K562 (cell line): ENCODE data around the gene MID2. TPM values are rescaled to one million over a fixed set of nuclear protein-coding genes. Genes with fewer than 3 reads are reported as not detected.

Experiments used
- ATAC-seq: fragments of 200-7000 bp; cut with Tn5 transposase; 3 replicates; pipeline ENCODE4 v1.9.1; 2020; ENCODE audit warnings: moderate library complexity
- BruUV-seq: library from RNA; stranded (reverse); fragments of 400-500 nt; replicated peaks from 2 replicates; lab custom pipeline; 2021; lab: Mats Ljungman, UMichigan
- CTCF ChIA-PET: fragments of 300-600 bp; formaldehyde crosslinking; extraction: SDS; loops from one replicate; lab custom pipeline; 2021; ENCODE audit warnings: low intra/inter-chr PET ratio; lab: Yijun Ruan, JAX
- POLR2A ChIA-PET: fragments of 300-600, 350-650 bp; sonication (Branson Sonifier 250); formaldehyde crosslinking; extraction: SDS; loops from one replicate; lab custom pipeline; 2021; ENCODE audit warnings: antibody characterized with exemption, inconsistent platforms; lab: Yijun Ruan, JAX
- DNase-seq, 4 experiments: peaks; one replicate each; pipeline versions ENCODE4 v3.0.0 to v3.0.0-alpha.2; 2011 to 2018; ENCODE audit warnings: low spot score in 3 of 4, mixed read lengths in 3 of 4; ENCODE audit errors: extremely low read depth in 1 of 4
- FAIRE-seq: peaks from 2 replicates; lab custom pipeline; 2011; peaks lifted over from hg19 to GRCh38; lab: Jason Lieb, UNC
- H2AFZ ChIP-seq: 2 replicates; pipeline ENCODE4 v1.6.0; 2011; ENCODE audit warnings: low read depth, low read length, control low read depth, inconsistent platforms
- H3K27ac ChIP-seq: fragments of 200-600 bp; 3 replicates; pipeline ENCODE4 v1.8.0; 2011; ENCODE audit warnings: low read depth, mild to moderate bottlenecking, control low read depth, inconsistent platforms, low read length, moderate library complexity, mixed read lengths; ENCODE audit errors: extremely low read depth
- H3K27me3 ChIP-seq, 2 experiments: fragments of 300-600 bp in 1 of 2; 2 replicates in 1 of 2; 3 replicates in 1 of 2; pipeline versions ENCODE4 v1.6.0 to v1.8.0; 2011; ENCODE audit warnings: inconsistent platforms in 2 of 2, low read length in 2 of 2, mild to moderate bottlenecking in 1 of 2, mixed read lengths in 1 of 2, moderate library complexity in 1 of 2; ENCODE audit not compliant: control insufficient read depth in 2 of 2, insufficient read depth in 2 of 2
- H3K36me3 ChIP-seq: fragments of 300-600 bp; 3 replicates; pipeline ENCODE4 v1.8.0; 2011; ENCODE audit warnings: mild to moderate bottlenecking, low read length, inconsistent platforms; ENCODE audit not compliant: control insufficient read depth, insufficient read depth
- H3K4me1 ChIP-seq, 2 experiments: fragments of 200-600 bp in 1 of 2; replicated peaks in 1 of 2; 2 replicates in 1 of 2; 3 replicates in 1 of 2; pipeline versions ENCODE4 v1.5.1 to v1.8.0; 2011; ENCODE audit warnings: inconsistent platforms in 2 of 2, low read length in 2 of 2, mild to moderate bottlenecking in 1 of 2, mixed read lengths in 1 of 2, moderate library complexity in 1 of 2; ENCODE audit not compliant: control insufficient read depth in 2 of 2, insufficient read depth in 2 of 2
- H3K4me2 ChIP-seq: 2 replicates; pipeline ENCODE4 v1.6.1; 2011; ENCODE audit warnings: low read length, control low read depth, inconsistent platforms, mixed read lengths; ENCODE audit not compliant: insufficient read depth
- H3K4me3 ChIP-seq: fragments of 200-600 bp; sonication (generic), shearing (Covaris generic); 2 replicates; pipeline ENCODE4 v1.5.1; 2016; ENCODE audit warnings: control low read depth, inconsistent platforms
- H3K79me2 ChIP-seq: fragments of 200-600 bp; 3 replicates; pipeline ENCODE4 v1.8.0; 2011; ENCODE audit warnings: low read length, inconsistent platforms; ENCODE audit not compliant: control insufficient read depth, insufficient read depth
- H3K9ac ChIP-seq, 2 experiments: 2 replicates each; pipeline versions ENCODE4 v1.6.0 to v1.6.1; 2011; ENCODE audit warnings: low read depth in 2 of 2, low read length in 2 of 2, control low read depth in 1 of 2, inconsistent platforms in 1 of 2, mild to moderate bottlenecking in 1 of 2, mixed read lengths in 1 of 2; ENCODE audit not compliant: insufficient read depth in 1 of 2
- H3K9me1 ChIP-seq: one replicate; pipeline ENCODE4 v1.6.0; 2011; ENCODE audit warnings: inconsistent platforms, mild to moderate bottlenecking, low read length, moderate library complexity; ENCODE audit not compliant: control insufficient read depth, insufficient read depth
- H3K9me3 ChIP-seq: replicated peaks from 2 replicates; pipeline ENCODE4 v1.5.1; 2011; ENCODE audit warnings: low read depth, low read length, inconsistent platforms; ENCODE audit not compliant: control insufficient read depth, insufficient read depth
- H4K20me1 ChIP-seq: replicated peaks from 2 replicates; pipeline ENCODE4 v1.6.1; 2011; ENCODE audit warnings: low read length, inconsistent platforms, mixed read lengths; ENCODE audit not compliant: control insufficient read depth, insufficient read depth
- C11orf30 ChIP-seq: fragments of 450-650 bp; IDR thresholded peaks from 2 replicates; pipeline ENCODE4 v1.6.1; 2016; ENCODE audit warnings: low read depth, mild to moderate bottlenecking
- CCAR2 ChIP-seq: fragments of 200-400 bp; formaldehyde crosslinking; IDR thresholded peaks from 2 replicates; pipeline ENCODE4 v1.6.1; 2017; ENCODE audit warnings: mild to moderate bottlenecking, low read depth, low read length
- MAFG ChIP-seq: fragments of 450-650 bp; conservative IDR thresholded peaks from 2 replicates; pipeline ENCODE4 v1.6.1; 2016; ENCODE audit warnings: missing genetic modification characterization, missing compliant biosample characterization
- MAFK ChIP-seq: IDR thresholded peaks from 2 replicates; pipeline ENCODE4 v1.6.1; 2011; ENCODE audit warnings: low read length, improper control_type of control experiment
- MLLT1 ChIP-seq, 2 experiments: fragments of 450-650 bp; IDR thresholded peaks; 2 replicates each; pipeline ENCODE4 v1.6.1; 2016
- NFIC ChIP-seq: fragments of 450-650 bp; IDR thresholded peaks from 2 replicates; pipeline ENCODE4 v1.6.1; 2017; ENCODE audit warnings: mild to moderate bottlenecking, inconsistent platforms
- PBX2 ChIP-seq, 2 experiments: IDR thresholded peaks in 1 of 2; conservative IDR thresholded peaks in 1 of 2; 2 replicates each; pipeline ENCODE4 v1.6.1; 2016; ENCODE audit warnings: low read depth in 2 of 2, mild to moderate bottlenecking in 1 of 2, missing compliant biosample characterization in 1 of 2, missing genetic modification characterization in 1 of 2, moderate library complexity in 1 of 2
- RBM15 ChIP-seq: fragments of 200-400 bp; formaldehyde crosslinking; IDR thresholded peaks from 2 replicates; pipeline ENCODE4 v1.6.1; 2018; ENCODE audit warnings: mild to moderate bottlenecking, low read length, moderate library complexity; ENCODE audit not compliant: insufficient read depth
- RBM22 ChIP-seq: fragments of 200-400 bp; formaldehyde crosslinking; IDR thresholded peaks from 2 replicates; pipeline ENCODE4 v1.6.1; 2018; ENCODE audit warnings: low read length, low read depth; ENCODE audit not compliant: poor library complexity, severe bottlenecking
- TFAM ChIP-seq: fragments of 250-450 bp; sonication (Bioruptor Pico); conservative IDR thresholded peaks from 2 replicates; pipeline ENCODE4 v1.5.0; 2021; ENCODE audit warnings: mild to moderate bottlenecking, moderate library complexity
- TRIM28 ChIP-seq: fragments of 450-650 bp; IDR thresholded peaks from 2 replicates; pipeline ENCODE4 v1.6.1; 2017
- ZNF316 ChIP-seq: fragments of 450-650 bp; IDR thresholded peaks from 2 replicates; pipeline ENCODE4 v1.6.1; 2016
- ZNF324 ChIP-seq: fragments of 250-450 bp; sonication (Bioruptor Pico); IDR thresholded peaks from 2 replicates; pipeline ENCODE4 v1.4.0; 2020; ENCODE audit warnings: mild to moderate bottlenecking
- ZNF347 ChIP-seq: fragments of 450-650 bp; formaldehyde crosslinking; IDR thresholded peaks from 2 replicates; pipeline ENCODE4 v1.4.0; 2020; ENCODE audit warnings: low read depth, mild to moderate bottlenecking, moderate library complexity
- WGBS: fragments of 100-300 bp; shearing (Covaris generic); methylation state at CpG from one replicate; pipeline ENCODE4 v1.1.6; 2016; ENCODE audit warnings: low coverage, mixed read lengths; ENCODE audit not compliant: insufficient coverage; ENCODE audit errors: missing lambda C conversion rate; 5-methylcytosine and 5-hydroxymethylcytosine counted together
- in situ Hi-C: fragments of 300-500 bp; cut with MboI; formaldehyde crosslinking; loops from 4 replicates; pipeline ENCODE4 v1.15.0; 2018; ENCODE audit warnings: inconsistent platforms, mixed read lengths
- intact Hi-C: fragments of 100-400 bp; cut with micrococcal nuclease; formaldehyde crosslinking; loops from 2 replicates; pipeline ENCODE4 v1.14.2; 2022
- polyA plus RNA-seq, 8 experiments: library from polyadenylated mRNA; depleted of rRNA in 4 of 8; stranded (reverse) in 5 of 8; unstranded in 3 of 8; fragments of >200 nt; fragmentation: Nextera tagmentation in 2 of 8; fragmentation: Illumina TruSeq in 1 of 8; extraction: Ambion mirVana in 2 of 8; extraction: Trizol in 1 of 8; gene quantifications; 2 replicates each; pipeline versions ENCODE4 v1.2.1 to v1.2.3, GENCODE V29; 2011 to 2014; ENCODE audit warnings: inconsistent platforms in 1 of 8, missing spikeins in 1 of 8
- total RNA-seq, 7 experiments: library from RNA; depleted of rRNA in 6 of 7; stranded (reverse); fragments of >200 nt in 6 of 7; fragmentation: Illumina TruSeq in 2 of 7; extraction: Trizol in 2 of 7; gene quantifications; 2 replicates each; pipeline versions ENCODE4 v1.2.1 to v1.2.3, GENCODE V29; 2011 to 2021; ENCODE audit warnings: low replicate concordance in 1 of 7

MID2 gene
- total and polyA plus RNA-seq, 9 of the 15 experiments (the other 6 are each of a cell fraction or from before 2014, with no cell fraction given) = 0.07 TPM; not detected in 8

GRCh38 chrX:107827852-107828251, 2.2 kb downstream of the MID2 start:
- BruUV-seq = no TSS peak
- H3K9ac ChIP-seq = no peak overlapping the region
- 0% methylated on average over 4 of the region's 4 CpGs for WGBS
- FAIRE-seq (no peak), DNase-seq (no peak), ATAC-seq (no peak)
- no peak overlapping the region for H3K4me3 ChIP-seq
- H3K79me2 ChIP-seq = no peaks in the 10 kb centered on the region
- no peaks in the 10 kb centered on the region for H3K9me3 ChIP-seq
- CTCF ChIA-PET = no interaction called here
- POLR2A ChIA-PET = no interaction called here
- intact Hi-C loops (no loop called here), in situ Hi-C loops (no loop called here)
- TF ChIP-seq RBM15 (no peak), RBM22 (no peak), MLLT1 (IDR thresholded peaks at IDR 0.05) (no peak)
- H3K9me1 ChIP-seq = no peaks in the 10 kb centered on the region
- no peak overlapping the region for H2AFZ ChIP-seq
- no peaks in the 10 kb centered on the region for H3K36me3 ChIP-seq
- H3K4me2 ChIP-seq = no peak overlapping the region
- H3K27me3 ChIP-seq = peaks cover 2 to 24% of the 10 kb centered on the region in 2 experiments; a peak in 2 of 5 replicates
- H4K20me1 ChIP-seq = no peaks in the 10 kb centered on the region
- no peak overlapping the region for H3K27ac ChIP-seq
- H3K4me1 ChIP-seq = peaks cover 0 to 12% of the 10 kb centered on the region in 2 experiments; a peak in 2 of 5 replicates

GRCh38 chrX:107829878-107830277, 4.2 kb downstream of the MID2 start:
- CTCF ChIA-PET = no interaction called here
- in situ Hi-C loops (no loop called here), intact Hi-C loops (no loop called here)
- DNase-seq = no peak
- ATAC-seq = no peak
- peaks cover 0 to 12% of the 10 kb centered on the region in 2 experiments; a peak in 2 of 5 replicates for H3K4me1 ChIP-seq
- WGBS = 0% methylated on average over 1 of the region's 1 CpG
- H3K9ac ChIP-seq = no peak overlapping the region
- no peak overlapping the region for H2AFZ ChIP-seq
- H3K79me2 ChIP-seq = no peaks in the 10 kb centered on the region
- H4K20me1 ChIP-seq = no peaks in the 10 kb centered on the region
- no peaks in the 10 kb centered on the region for H3K9me1 ChIP-seq
- H3K36me3 ChIP-seq = no peaks in the 10 kb centered on the region
- POLR2A ChIA-PET = no interaction called here
- no TSS peak for BruUV-seq
- H3K4me3 ChIP-seq = no peak overlapping the region
- FAIRE-seq = no peak
- H3K27me3 ChIP-seq = peaks cover 2 to 22% of the 10 kb centered on the region in 2 experiments; a peak in 2 of 5 replicates
- no peak overlapping the region for H3K27ac ChIP-seq
- H3K4me2 ChIP-seq = no peak overlapping the region
- no peaks in the 10 kb centered on the region for H3K9me3 ChIP-seq
- no peak for TF ChIP-seq PBX2 (CRISPR knock-in tag; IDR thresholded peaks at IDR 0.05; ENCODE audit: low read depth)
- no peak for TF ChIP-seq PBX2 (tag; conservative IDR thresholded peaks at IDR 0.05; ENCODE audit: low read depth)
- no peak for TF ChIP-seq ZNF324 (CRISPR knock-in tag)
- no peak for TF ChIP-seq ZNF347
- TF ChIP-seq MAFG (tag) = peak; percentile 81
- no peak for TF ChIP-seq NFIC
- TF ChIP-seq CCAR2 = no peak
- TF ChIP-seq C11orf30 = peak; percentile 74
- no peak for TF ChIP-seq TRIM28
- peak; percentile 89 for TF ChIP-seq ZNF316
- peak; percentile 85 for TF ChIP-seq MAFK
- no peak for TF ChIP-seq TFAM (CRISPR knock-in tag)
